CD4-positive, alpha-beta T cell treated with Interferon alpha-2 for 1 hour (primary cell): ENCODE measurements around the gene PLXND1.
"Not testable (repeated sequence)": the region's sequence is repeated elsewhere in the genome, so short reads cannot be mapped to it uniquely, and the experiment has no call there.

Source experiments
- DNase-seq, 2 donors: peaks; one replicate each; pipeline ENCODE4 v3.0.0-alpha.2; 2020 to 2022

Gene PLXND1, protein sequence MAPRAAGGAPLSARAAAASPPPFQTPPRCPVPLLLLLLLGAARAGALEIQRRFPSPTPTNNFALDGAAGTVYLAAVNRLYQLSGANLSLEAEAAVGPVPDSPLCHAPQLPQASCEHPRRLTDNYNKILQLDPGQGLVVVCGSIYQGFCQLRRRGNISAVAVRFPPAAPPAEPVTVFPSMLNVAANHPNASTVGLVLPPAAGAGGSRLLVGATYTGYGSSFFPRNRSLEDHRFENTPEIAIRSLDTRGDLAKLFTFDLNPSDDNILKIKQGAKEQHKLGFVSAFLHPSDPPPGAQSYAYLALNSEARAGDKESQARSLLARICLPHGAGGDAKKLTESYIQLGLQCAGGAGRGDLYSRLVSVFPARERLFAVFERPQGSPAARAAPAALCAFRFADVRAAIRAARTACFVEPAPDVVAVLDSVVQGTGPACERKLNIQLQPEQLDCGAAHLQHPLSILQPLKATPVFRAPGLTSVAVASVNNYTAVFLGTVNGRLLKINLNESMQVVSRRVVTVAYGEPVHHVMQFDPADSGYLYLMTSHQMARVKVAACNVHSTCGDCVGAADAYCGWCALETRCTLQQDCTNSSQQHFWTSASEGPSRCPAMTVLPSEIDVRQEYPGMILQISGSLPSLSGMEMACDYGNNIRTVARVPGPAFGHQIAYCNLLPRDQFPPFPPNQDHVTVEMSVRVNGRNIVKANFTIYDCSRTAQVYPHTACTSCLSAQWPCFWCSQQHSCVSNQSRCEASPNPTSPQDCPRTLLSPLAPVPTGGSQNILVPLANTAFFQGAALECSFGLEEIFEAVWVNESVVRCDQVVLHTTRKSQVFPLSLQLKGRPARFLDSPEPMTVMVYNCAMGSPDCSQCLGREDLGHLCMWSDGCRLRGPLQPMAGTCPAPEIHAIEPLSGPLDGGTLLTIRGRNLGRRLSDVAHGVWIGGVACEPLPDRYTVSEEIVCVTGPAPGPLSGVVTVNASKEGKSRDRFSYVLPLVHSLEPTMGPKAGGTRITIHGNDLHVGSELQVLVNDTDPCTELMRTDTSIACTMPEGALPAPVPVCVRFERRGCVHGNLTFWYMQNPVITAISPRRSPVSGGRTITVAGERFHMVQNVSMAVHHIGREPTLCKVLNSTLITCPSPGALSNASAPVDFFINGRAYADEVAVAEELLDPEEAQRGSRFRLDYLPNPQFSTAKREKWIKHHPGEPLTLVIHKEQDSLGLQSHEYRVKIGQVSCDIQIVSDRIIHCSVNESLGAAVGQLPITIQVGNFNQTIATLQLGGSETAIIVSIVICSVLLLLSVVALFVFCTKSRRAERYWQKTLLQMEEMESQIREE (N-terminal part only)

DNA sequence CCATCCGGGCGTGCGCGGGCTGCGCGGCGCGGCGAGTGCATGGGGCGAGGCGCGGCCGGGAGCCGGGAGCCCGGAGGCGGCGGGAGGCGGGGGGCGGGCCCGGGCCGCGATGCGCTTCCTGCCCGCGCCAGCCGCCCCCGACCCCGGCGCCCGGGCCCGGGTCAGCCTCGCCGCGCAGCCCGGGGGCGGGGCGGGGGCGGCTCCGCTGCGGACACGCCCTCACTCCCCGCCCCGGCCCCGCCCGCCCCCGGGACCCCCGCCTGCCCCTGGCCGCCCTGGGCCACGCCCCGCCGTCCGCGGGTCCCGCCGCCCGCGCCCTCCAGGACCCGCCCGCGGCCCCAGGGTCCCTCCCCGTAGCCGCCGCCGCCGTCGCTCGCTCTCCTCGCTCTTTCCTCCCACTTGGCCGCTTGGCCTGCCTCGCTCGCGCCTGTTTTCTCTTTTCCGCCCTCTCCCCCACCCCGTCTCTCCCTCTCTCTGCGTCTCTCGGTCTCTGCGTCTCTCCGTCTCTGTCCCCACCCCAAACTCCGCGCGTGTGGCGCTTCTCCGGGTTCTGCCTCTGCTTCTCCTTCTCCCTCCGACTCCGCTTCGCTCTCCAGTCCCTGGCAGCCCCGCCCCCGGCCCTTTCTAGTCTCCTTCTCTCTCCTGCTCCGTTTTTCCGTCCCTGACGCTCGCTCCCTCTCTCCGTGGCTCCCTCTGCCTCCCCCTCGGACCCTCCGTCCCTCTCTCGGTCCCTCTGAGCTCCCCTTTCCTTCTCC, at the start of gene PLXND1:
PLXND1 (minus strand) TSS at position 41 of the 755 bp plus-strand sequence; CDS start at position 4, 37 bp downstream.
- peak; percentile 31 to 69 for DNase-seq

DNA sequence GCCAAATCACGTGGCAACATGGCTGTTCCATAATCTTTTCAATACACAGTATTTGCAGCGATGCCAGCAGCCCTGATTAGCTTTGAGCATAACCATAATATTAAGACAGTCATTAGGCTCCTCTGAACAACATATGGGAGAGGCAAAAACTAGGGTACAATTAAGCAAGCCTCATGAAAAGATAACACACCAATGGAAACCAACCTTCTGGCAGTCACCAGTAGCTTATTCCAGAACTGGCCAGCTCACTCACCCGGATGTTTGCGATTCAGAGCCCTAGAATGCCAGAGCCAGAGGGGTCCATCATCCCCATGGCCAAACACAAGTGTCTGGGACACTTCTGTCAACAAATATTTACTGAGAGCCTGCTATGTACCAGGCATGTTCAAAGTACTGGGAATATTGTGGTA, 48.8 kb upstream of the PLXND1 start:
- no peak for DNase-seq

DNA sequence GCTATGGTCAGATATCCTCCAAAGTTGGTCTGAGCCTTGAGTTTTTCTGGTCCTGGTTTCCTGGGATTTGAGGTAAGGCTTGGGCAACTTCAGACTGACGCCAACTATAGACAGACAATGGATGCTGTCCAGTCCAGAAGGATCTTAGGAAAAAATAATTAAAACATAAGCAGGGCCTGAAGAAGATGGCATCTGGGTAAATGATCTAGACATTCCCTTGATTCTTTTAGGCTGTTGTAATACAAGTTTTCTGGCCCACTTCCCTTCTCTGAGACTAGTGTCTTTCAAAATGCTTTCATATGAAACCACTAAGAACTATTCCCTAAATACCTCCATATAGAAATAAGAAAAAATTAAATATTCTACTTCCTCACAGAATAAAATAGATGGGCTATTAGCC, 47.7 kb upstream of the PLXND1 start:
- DNase-seq, result no peak

DNA sequence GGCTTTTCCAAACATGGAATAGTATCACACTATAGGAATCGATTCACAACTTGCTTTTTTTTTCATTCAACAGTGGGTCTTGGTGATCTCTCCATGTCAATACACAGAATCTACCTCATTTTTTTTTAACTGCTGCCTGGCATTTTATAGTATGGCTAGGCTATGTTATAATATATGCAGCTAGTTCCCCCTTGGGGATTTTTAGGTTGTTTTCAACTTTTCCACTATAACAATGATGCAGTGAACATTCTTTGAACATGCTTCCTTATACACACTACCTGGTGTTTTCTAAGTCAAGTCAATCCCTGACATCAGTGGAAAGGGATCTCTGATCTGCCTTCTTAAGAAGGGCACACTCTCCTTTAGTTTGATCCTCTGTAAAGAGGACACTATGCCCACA, 46.5 kb upstream of the PLXND1 start:
- no peak for DNase-seq

DNA sequence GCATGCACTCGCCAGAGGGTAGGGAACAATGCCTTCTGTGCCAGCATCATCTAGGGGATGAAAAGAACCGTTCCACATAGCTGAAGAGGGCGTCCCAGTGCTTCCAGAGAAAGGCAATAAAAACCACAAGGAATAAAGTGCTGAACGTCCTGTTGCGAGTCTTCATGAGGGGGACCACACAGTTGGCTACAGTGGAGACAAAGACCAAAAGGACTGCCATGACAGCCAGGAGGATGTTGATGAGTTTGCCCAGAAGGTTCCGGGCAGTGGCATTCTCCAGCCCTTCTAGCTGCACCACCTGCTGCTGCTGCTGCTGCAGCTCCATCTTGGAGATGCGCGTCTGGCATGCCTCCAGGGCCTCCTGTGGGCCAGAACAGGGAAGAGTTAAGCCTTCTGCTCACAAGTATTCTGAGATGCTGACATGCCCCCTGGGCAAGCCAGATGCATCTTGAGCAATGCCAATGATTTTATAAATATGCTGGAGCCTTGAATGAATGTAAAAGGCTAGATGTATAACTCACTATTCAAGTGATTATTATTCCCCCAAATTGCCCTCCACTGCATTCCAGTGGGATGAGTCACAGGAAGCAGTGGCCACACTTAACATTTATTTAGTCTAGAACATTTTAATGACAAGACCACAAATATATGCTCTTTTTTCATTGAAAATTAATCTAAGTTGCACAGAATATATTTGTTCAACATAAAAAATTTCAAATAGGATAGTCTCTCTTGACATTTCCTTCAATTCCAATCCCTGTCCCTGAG, 45.1 kb upstream of the PLXND1 start:
- DNase-seq, result no peak

DNA sequence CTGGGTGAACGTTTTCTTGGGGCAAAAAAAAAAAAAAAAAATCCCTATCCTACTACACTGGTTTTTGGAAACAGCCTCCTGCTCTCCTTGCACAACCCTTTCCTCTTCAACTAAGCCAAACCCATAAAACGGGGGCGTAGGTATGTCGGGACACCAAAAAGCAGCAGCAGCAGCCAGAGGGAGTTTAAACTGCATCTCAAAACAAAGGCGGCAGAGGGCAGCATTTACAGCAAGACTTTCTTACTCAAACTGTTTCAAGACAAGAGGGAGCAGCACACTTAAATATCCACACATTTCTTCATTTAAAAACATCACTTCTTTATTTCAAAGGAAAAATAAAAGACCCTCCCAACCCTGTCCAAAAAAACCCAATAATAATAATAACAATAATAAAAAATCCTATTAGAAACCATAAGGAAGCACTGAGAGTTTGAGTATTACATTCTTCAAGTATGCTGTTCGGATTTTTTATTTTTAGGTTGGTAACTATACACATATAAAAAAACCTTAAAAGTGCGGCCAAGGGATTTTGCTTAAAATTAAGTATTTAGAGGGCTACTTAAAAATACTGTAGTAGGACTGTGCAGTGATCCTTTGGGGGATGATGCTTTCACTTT, 43.9 kb upstream of the PLXND1 start:
- DNase-seq, result peak; percentile 43 to 60

DNA sequence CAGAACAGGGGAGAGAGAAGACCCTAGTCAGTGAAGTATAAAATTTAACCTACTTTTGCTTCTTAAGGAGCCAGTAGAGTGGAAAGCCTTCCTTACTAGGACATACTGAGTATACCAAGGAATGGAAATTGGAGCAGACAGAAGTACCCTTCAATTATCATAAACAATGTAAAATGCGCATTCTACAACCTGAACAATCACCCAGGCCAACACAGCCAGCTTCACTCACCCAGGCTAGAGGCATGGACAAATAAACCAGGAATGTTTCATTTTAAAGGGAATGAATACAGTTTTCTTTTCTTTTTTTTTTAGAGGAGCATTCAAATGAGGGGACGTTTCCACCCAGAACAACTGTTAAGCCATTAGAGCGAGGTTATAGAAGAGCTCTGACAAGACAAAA, 41.9 kb upstream of the PLXND1 start:
- no peak for DNase-seq

DNA sequence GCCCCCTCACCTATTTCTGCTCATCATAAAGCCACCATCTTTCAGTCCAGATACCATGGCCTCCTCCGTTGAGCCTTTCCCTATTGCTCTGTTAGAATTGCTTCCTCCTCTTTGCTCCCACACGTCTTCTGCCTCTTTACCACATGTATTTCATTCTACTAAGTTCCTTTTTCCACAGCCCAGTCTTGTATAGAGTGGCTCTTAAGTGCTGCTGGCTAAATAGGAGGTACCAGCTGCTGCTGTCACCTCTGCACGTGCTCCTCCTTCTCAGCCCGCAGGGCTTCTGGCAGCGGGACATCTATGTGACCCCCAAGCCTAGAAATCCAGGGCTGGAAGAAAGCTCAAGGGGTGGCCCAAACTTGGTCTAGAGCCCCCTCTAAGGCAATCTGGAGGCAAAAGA, 38.8 kb upstream of the PLXND1 start:
- no peak for DNase-seq

DNA sequence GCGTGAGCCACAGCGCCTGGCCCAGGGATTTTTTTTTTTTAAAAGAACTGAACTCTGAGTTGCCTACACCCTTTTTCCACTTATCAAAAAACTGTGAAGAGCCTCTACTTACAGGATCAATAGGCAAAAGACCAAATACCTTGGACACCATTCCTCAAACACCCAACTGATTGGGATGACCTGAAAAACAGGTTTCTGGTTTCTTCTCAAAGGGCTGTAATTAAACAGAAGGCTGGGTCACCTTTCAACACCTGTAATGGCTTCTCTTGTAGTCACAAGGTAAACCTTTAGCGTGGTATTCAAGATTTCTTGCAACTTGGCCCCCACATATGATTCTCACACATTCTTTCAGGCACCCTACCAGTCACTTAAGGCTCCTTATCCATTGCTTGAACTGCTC, 38.4 kb upstream of the PLXND1 start:
- no peak for DNase-seq

DNA sequence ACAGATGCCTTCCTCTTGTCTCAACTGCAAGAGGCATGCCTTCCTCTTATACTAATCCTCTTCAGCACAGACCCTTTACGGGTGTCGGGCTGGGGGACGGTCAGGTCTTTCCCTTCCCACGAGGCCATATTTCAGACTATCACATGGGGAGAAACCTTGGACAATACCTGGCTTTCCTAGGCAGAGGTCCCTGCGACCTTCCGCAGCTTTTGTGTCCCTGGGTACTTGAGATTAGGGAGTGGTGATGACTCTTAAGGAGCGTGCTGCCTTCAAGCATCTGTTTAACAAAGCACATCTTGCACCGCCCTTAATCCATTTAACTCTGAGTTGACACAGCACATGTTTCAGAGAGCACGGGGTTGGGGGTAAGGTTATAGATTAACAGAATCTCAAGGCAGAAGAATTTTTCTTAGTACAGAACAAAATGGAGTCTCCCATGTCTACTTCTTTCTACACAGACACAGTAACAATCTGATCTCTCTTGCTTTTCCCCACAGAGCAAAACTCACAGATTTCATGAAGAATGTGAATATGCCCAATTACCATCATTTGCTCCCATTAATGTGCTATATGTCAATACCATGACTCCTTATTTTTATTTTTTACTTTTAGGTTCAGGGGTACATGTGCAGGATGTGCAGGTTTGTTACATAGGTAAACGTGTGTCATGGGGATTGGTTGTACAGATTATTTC, 35.2 kb upstream of the PLXND1 start:
- not testable (repeated sequence) for DNase-seq

DNA sequence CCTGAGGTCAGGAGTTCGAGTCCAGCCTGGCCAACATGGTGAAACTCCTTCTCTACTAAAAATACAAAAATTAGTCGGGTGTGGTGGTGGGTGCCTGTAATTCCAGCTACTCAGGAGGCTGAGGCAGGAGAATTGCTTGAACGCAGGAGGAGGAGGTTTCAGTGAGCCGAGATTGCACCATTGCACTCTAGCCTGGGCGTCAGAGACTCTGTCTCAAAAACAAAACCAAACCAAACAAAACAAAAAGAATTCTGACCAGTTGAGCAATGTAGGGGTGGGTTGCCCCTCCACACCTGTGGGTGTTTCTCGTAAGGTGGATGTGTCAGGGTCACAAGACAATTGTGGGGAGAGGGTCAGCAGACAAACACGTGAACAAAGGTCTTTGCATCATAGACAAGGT, 34.5 kb upstream of the PLXND1 start:
- not testable (repeated sequence) for DNase-seq

DNA sequence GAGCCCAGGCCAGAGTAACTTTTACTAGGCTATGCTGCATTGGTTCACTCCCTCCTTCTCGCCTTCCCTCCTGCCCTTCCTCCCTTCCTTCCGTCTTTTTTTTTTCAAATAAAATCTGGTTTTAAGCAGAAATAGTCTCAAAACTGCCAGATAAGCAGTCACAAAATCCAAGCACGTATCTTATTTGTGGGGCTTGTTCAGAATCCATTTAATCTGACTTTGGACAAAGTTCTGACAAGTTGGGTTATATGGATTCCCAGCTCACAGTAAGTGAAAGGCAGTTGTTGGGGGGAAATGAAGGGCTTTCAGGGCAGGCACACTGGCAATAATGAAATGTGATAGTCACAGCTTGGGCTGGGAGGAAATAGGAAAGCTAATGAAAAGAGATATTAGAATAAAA, 32.0 kb upstream of the PLXND1 start:
- no peak for DNase-seq

DNA sequence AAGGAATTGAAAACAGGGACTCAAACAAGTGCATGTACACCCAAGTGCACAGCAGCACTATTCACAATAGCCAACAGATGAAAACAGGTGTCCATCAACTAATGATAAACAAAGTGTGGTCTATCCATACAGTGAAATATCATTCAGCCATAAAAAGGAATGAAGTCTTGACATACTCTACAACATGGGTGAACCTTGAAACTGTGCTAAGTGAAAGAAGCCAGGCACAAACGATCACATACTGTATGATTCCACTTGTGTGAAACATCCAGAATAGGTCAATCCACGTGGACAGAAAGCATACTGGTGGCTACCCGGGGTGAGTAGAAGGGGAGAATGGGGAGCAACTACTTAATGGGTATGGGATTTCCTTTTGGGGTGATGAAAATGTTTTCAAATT, 29.6 kb upstream of the PLXND1 start:
- no peak for DNase-seq

DNA sequence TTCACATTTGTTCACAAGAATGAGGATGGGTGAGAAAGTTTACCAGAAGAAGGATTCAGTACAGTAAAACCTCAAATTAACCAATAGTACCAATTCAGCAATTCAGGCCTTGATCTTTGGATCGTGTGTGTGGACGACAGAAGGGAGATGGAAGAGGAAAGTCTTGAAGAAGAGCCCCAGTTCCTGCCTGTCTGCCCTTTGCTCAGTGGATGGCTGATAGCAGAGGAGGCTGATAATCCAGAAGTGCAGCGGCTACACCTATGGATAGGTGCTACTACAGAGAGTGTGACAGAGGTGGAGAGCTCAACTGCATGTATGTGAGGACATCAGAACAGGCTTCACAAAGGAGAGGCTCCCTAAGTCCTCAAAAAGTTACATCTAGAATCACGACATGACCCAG, 29.2 kb upstream of the PLXND1 start:
- no peak for DNase-seq

DNA sequence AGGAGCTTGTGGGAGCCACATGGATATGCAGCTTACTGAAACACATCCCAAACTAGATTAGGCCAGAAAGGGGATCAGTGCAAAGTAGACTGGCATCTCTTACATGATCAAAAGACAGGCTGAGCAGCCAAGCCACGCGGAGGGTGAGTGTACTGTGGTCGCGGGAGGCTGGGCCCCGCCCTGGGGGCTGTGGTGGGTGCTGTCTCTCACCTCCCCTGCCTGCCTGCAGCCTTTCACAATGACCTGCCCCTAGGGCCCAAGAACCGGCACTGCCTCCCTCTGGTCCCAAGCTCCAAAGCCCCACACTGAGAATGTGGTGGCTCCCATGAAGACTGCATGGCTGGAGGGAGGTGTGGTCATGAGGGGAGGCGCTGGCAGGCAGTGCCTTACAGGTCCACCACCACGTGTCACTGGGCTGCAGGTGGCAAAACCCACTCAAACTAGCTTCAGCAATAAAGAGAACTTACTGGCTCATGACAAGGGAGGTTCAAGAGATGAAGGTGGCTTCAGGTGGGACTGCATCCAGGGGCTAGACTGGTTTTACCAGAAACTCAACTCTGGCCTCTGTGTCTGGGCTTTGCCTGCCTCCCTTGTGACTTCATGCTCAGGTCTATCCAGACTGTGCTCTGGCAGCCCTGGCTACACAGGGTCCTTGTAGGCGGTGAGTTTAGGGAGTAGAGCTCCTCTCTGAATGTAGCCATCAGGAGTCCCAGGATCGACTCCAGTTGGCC, 27.4 kb upstream of the PLXND1 start:
- DNase-seq, result no peak

DNA sequence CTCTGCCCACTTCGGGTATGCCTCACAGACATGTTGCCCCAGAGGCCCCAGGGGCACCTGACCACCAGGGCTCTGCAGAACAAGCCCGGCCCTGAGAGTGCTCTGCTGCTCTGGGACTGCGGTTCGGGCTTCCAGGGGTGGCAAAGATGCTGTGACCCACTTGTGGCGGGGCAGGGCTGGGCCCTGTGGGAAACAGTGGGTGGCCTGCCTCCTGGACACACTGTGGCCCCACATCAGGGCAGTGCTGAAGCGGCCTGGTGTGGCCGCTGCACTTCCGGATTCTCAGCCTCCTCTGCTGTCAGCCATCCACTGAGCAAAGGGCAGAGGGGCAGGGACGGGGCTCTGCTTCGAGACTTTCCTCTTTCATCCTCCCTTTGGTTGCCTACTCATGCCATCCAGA, 26.5 kb upstream of the PLXND1 start:
- DNase-seq, result no peak

DNA sequence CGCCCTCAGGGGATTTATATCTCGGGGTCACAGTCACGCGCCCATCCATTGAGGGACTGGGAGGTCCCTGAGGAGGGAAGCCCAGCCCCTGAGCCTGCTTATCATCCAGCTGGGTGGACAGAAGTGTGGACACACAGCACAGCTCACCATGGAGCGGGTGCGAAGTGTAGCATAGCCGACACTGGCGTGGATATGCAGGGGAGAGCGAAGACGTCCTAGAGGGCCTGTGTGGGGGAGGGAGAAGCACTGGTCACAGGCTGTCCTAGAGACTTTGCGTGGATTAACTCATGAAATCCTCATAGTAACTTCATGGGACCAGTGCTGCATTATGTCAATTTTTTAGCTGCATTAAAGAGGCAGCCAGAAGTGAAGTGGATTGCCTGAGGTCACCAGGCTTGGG, 26.1 kb upstream of the PLXND1 start:
- no peak for DNase-seq

DNA sequence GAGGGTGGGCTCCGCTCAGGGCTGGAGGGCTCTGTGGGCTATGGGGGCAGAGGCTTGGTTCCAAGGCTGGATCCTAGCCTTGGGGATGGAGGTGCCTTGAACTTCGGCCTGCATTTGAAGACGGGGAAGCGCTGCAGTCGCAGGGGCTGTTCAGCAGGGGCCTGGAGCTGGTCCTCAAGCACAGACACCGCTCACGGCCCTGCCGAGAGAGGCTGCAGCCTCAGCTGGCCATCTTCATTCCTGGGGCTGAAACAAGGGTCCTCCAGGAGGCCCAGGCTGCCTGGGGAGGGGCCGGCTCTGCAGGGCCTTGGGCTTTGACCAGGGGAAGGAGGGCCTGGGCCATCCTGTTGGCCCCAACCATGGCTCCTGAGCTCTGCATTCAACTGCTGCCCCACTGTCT, 25.6 kb upstream of the PLXND1 start:
- no peak for DNase-seq

DNA sequence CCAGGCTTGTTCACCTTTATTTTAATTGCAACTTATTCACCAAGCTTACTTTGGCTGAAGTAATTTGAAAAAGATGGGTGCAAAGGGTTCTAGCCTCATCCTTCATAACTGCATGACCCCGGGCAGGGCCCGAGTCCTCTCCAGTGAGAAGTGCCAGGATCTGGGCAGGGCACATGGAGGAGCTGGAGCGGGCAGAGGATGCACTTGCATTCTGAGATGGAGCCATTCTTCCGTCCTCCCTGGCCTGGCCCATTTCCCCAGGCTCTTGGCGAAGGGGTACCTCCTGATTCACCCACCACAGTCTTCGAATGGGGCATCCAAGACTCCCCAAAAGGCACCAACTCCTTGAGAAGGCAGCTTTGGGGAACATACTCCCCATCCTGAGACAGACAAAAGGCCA, 22.5 kb upstream of the PLXND1 start:
- no peak for DNase-seq

DNA sequence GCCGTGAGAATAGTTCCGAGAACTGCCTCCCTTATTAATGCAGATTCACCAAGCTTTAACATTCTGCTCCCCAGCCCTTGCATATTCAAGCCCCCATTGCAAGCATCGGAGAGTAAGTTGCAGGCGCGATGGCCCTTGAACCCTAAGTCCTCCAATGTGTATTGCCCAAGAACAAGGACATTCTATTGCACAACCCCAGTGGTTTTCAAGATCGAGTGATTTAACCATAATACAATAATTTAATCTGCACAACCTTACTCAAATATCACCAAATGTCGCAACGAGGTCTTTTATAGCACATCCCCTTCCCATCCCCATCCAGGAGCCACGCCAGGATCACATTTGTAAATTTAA, 21.7 kb upstream of the PLXND1 start:
- no peak for DNase-seq
